SK-N-SH treated with all-trans-retinoic acid at 6 μM for 48 hours (cell line): ENCODE data around the gene EPHA4.

Experiments
- ARNTL ChIP-seq: fragments of 450-650 bp; formaldehyde crosslinking; IDR thresholded peaks from 2 replicates; pipeline ENCODE4 v1.5.0; 2020; ENCODE audit warnings: low read depth, mild to moderate bottlenecking, moderate library complexity, borderline replicate concordance
- OSR1 ChIP-seq: fragments of 250-450 bp; sonication (Bioruptor Pico); IDR thresholded peaks from 2 replicates; pipeline ENCODE4 v1.8.0; 2022; ENCODE audit warnings: moderate library complexity, mild to moderate bottlenecking, inconsistent platforms
- PPARA ChIP-seq: fragments of 250-450 bp; sonication (Bioruptor Pico); IDR thresholded peaks from 2 replicates; pipeline ENCODE4 v1.5.0; 2020; ENCODE audit warnings: mild to moderate bottlenecking, borderline replicate concordance
- TOX ChIP-seq: fragments of 250-450 bp; sonication (Bioruptor Pico); IDR thresholded peaks from 2 replicates; pipeline ENCODE4 v1.8.0; 2021; ENCODE audit warnings: mild to moderate bottlenecking, moderate library complexity, borderline replicate concordance
- ZFP30 ChIP-seq: fragments of 450-650 bp; formaldehyde crosslinking; IDR thresholded peaks from 2 replicates; pipeline ENCODE4 v1.5.0; 2022; ENCODE audit warnings: mild to moderate bottlenecking, moderate library complexity
- ZNF70 ChIP-seq: fragments of 450-650 bp; formaldehyde crosslinking; IDR thresholded peaks from 2 replicates; pipeline ENCODE4 v1.5.0; 2020; ENCODE audit warnings: mild to moderate bottlenecking, moderate library complexity
- ZNF8 ChIP-seq: fragments of 450-650 bp; formaldehyde crosslinking; IDR thresholded peaks from 2 replicates; pipeline ENCODE4 v1.5.0; 2020; ENCODE audit warnings: mild to moderate bottlenecking, moderate library complexity
- TF ChIP-seq, protein P1 (sequence below): fragments of 250-450 bp; sonication (Bioruptor Pico); IDR thresholded peaks from 2 replicates; pipeline ENCODE4 v1.5.0; 2020; ENCODE audit warnings: mild to moderate bottlenecking, moderate library complexity
- TF ChIP-seq, protein P2 (sequence below): fragments of 250-450 bp; sonication (Bioruptor Pico); IDR thresholded peaks from 2 replicates; pipeline ENCODE4 v1.5.1; 2021; ENCODE audit warnings: mild to moderate bottlenecking, moderate library complexity
- TF ChIP-seq, protein P3 (sequence below): fragments of 250-450 bp; sonication (Bioruptor Pico); IDR thresholded peaks from 2 replicates; pipeline ENCODE4 v1.8.0; 2020; ENCODE audit warnings: mild to moderate bottlenecking, moderate library complexity, borderline replicate concordance
- TF ChIP-seq, protein P4 (sequence below): fragments of 250-450 bp; sonication (Bioruptor Pico); IDR thresholded peaks from 2 replicates; pipeline ENCODE4 v1.5.1; 2020; ENCODE audit warnings: low read depth, mild to moderate bottlenecking, moderate library complexity

DNA sequence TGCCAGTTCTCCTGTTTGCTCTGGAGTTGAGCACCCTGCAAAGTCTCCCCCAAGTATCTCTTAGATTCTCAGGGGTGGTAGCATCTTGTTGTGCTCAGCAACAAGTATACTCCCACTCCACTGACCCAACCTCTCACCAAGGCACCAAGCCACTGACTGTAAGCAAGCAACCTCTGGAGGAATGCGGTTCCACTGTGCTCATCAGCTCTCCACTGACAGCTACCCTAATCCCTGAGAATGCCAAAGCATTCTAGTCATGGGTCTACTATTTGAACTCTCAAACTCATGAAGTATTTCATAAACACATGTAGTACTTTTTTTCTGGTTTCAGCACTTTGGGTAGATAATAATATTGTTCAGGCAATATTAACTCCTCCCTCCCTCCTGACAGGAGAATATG lies 170.0 kb downstream of the EPHA4 start:
- TF ChIP-seq TOX (no peak), OSR1 (CRISPR knock-in tag) (no peak), ZFP30 (CRISPR knock-in tag) (no peak), ARNTL (no peak), PPARA (CRISPR knock-in tag) (no peak), ZNF8 (no peak), ZNF70 (no peak)
- TF ChIP-seq, protein P1, sequence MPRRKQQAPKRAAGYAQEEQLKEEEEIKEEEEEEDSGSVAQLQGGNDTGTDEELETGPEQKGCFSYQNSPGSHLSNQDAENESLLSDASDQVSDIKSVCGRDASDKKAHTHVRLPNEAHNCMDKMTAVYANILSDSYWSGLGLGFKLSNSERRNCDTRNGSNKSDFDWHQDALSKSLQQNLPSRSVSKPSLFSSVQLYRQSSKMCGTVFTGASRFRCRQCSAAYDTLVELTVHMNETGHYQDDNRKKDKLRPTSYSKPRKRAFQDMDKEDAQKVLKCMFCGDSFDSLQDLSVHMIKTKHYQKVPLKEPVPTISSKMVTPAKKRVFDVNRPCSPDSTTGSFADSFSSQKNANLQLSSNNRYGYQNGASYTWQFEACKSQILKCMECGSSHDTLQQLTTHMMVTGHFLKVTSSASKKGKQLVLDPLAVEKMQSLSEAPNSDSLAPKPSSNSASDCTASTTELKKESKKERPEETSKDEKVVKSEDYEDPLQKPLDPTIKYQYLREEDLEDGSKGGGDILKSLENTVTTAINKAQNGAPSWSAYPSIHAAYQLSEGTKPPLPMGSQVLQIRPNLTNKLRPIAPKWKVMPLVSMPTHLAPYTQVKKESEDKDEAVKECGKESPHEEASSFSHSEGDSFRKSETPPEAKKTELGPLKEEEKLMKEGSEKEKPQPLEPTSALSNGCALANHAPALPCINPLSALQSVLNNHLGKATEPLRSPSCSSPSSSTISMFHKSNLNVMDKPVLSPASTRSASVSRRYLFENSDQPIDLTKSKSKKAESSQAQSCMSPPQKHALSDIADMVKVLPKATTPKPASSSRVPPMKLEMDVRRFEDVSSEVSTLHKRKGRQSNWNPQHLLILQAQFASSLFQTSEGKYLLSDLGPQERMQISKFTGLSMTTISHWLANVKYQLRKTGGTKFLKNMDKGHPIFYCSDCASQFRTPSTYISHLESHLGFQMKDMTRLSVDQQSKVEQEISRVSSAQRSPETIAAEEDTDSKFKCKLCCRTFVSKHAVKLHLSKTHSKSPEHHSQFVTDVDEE (CRISPR knock-in tag) = no peak
- TF ChIP-seq, protein P2, sequence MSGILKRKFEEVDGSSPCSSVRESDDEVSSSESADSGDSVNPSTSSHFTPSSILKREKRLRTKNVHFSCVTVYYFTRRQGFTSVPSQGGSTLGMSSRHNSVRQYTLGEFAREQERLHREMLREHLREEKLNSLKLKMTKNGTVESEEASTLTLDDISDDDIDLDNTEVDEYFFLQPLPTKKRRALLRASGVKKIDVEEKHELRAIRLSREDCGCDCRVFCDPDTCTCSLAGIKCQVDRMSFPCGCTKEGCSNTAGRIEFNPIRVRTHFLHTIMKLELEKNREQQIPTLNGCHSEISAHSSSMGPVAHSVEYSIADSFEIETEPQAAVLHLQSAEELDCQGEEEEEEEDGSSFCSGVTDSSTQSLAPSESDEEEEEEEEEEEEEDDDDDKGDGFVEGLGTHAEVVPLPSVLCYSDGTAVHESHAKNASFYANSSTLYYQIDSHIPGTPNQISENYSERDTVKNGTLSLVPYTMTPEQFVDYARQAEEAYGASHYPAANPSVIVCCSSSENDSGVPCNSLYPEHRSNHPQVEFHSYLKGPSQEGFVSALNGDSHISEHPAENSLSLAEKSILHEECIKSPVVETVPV (CRISPR knock-in tag) = no peak
- TF ChIP-seq, protein P3, sequence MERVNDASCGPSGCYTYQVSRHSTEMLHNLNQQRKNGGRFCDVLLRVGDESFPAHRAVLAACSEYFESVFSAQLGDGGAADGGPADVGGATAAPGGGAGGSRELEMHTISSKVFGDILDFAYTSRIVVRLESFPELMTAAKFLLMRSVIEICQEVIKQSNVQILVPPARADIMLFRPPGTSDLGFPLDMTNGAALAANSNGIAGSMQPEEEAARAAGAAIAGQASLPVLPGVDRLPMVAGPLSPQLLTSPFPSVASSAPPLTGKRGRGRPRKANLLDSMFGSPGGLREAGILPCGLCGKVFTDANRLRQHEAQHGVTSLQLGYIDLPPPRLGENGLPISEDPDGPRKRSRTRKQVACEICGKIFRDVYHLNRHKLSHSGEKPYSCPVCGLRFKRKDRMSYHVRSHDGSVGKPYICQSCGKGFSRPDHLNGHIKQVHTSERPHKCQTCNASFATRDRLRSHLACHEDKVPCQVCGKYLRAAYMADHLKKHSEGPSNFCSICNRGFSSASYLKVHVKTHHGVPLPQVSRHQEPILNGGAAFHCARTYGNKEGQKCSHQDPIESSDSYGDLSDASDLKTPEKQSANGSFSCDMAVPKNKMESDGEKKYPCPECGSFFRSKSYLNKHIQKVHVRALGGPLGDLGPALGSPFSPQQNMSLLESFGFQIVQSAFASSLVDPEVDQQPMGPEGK (CRISPR knock-in tag) = no peak
- TF ChIP-seq, protein P4, sequence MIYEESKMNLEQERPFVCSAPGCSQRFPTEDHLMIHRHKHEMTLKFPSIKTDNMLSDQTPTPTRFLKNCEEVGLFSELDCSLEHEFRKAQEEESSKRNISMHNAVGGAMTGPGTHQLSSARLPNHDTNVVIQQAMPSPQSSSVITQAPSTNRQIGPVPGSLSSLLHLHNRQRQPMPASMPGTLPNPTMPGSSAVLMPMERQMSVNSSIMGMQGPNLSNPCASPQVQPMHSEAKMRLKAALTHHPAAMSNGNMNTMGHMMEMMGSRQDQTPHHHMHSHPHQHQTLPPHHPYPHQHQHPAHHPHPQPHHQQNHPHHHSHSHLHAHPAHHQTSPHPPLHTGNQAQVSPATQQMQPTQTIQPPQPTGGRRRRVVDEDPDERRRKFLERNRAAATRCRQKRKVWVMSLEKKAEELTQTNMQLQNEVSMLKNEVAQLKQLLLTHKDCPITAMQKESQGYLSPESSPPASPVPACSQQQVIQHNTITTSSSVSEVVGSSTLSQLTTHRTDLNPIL = no peak
